Omental fat pad (tissue), 4 donors: ENCODE data around the gene KDM3B. TPM values are rescaled to one million over a fixed set of nuclear protein-coding genes. Genes with fewer than 3 reads are reported as not detected.
"Not testable (repeated sequence)": the region's sequence is repeated elsewhere in the genome, so short reads cannot be mapped to it uniquely, and the experiment has no call there.

Experiments
- ATAC-seq: fragments of 150-250 bp; one replicate; pipeline ENCODE4 v1.9.1; 2016; ENCODE audit warnings: mild to moderate bottlenecking, moderate library complexity; ENCODE audit not compliant: low FRiP score
- DNase-seq: peaks from one replicate; pipeline ENCODE4 v3.0.0-alpha.2; 2019; ENCODE audit warnings: low spot score
- CTCF ChIP-seq, 3 donors: fragments of 450-650 bp; IDR thresholded peaks; one replicate each; pipeline ENCODE4 v1.5.1; 2016 to 2017; ENCODE audit warnings: antibody characterized with exemption in 3 of 3, mild to moderate bottlenecking in 3 of 3, moderate library complexity in 2 of 3
- total RNA-seq, 4 donors: library from RNA; depleted of rRNA; stranded (reverse); fragments of >200 nt; gene quantifications; one replicate each; pipeline ENCODE4 v1.1.0, GENCODE V29; 2016

KDM3B gene
- total RNA-seq, 4 donors from 2014 or later = 47.6 to 66.2 (median 54.1) TPM

GRCh38 chr5:138386290-138386689 is 33.8 kb downstream of the KDM3B start:
- ATAC-seq = no peak
- TF ChIP-seq CTCF (IDR thresholded peaks at IDR 0.05) = no peak
- no peak for DNase-seq

- TF ChIP-seq CTCF (IDR thresholded peaks at IDR 0.05) = no peak
- DNase-seq (no peak), ATAC-seq (no peak)
These were observed 36.8 kb downstream of the KDM3B start for GRCh38 chr5:138389332-138389731.

GRCh38 chr5:138389911-138390310 is 37.4 kb downstream of the KDM3B start:
- ATAC-seq, DNase-seq: not testable (repeated sequence)

- no peak for ATAC-seq
- no peak for DNase-seq
- no peak for TF ChIP-seq CTCF (IDR thresholded peaks at IDR 0.05)
These were observed 39.4 kb downstream of the KDM3B start for GRCh38 chr5:138391859-138392386.

GRCh38 chr5:138402640-138403039 is 50.2 kb downstream of the KDM3B start:
- ATAC-seq (no peak), DNase-seq (no peak)
- TF ChIP-seq CTCF (IDR thresholded peaks at IDR 0.05) = no peak

- ATAC-seq = no peak
- no peak for DNase-seq
- TF ChIP-seq CTCF (IDR thresholded peaks at IDR 0.05) = no peak
These were observed 55.5 kb downstream of the KDM3B start for GRCh38 chr5:138408023-138408422.

- not testable (repeated sequence) for ATAC-seq, DNase-seq
These were observed 58.6 kb downstream of the KDM3B start for GRCh38 chr5:138410996-138411640.

- ATAC-seq (no peak), DNase-seq (no peak)
- no peak for TF ChIP-seq CTCF (IDR thresholded peaks at IDR 0.05)
These were observed 66.0 kb downstream of the KDM3B start for GRCh38 chr5:138418444-138418843.
